Osteoblast (primary cell): ENCODE results near the gene TTC19. TPM values are rescaled to one million over a fixed set of nuclear protein-coding genes. Genes with fewer than 3 reads are reported as not detected.

Experiments used
- DNase-seq: peaks from one replicate; pipeline ENCODE4 v3.0.0; 2011; ENCODE audit warnings: low spot score, mixed read lengths; ENCODE audit not compliant: insufficient read length; ENCODE audit errors: missing footprints
- H2AFZ ChIP-seq: 2 replicates; pipeline ENCODE4 v1.6.0; 2011; ENCODE audit warnings: mild to moderate bottlenecking, low read length
- H3K27ac ChIP-seq: 2 replicates; pipeline ENCODE4 v1.5.1; 2011; ENCODE audit warnings: mild to moderate bottlenecking, low read depth, low read length, moderate library complexity
- H3K27me3 ChIP-seq: 2 replicates; pipeline ENCODE4 v1.6.0; 2012; ENCODE audit warnings: mild to moderate bottlenecking, control low read depth, inconsistent platforms, low read length, moderate library complexity; ENCODE audit not compliant: insufficient read depth
- H3K36me3 ChIP-seq: 2 replicates; pipeline ENCODE4 v1.5.1; 2011; ENCODE audit warnings: mild to moderate bottlenecking, low read length, control low read depth, moderate library complexity; ENCODE audit not compliant: insufficient read depth
- H3K4me1 ChIP-seq: 2 replicates; pipeline ENCODE4 v1.5.1; 2011; ENCODE audit warnings: mild to moderate bottlenecking, low read length, control low read depth, moderate library complexity; ENCODE audit not compliant: insufficient read depth
- H3K4me2 ChIP-seq: 2 replicates; pipeline ENCODE4 v1.6.0; 2011; ENCODE audit warnings: mild to moderate bottlenecking, low read length; ENCODE audit not compliant: insufficient read depth
- H3K4me3 ChIP-seq: fragments of 200-600 bp; sonication (generic); 3 replicates; pipeline ENCODE4 v1.5.1; 2012; ENCODE audit warnings: mild to moderate bottlenecking, low read length, inconsistent platforms; ENCODE audit not compliant: insufficient read depth
- H3K79me2 ChIP-seq: 2 replicates; pipeline ENCODE4 v1.6.0; 2012; ENCODE audit warnings: mild to moderate bottlenecking, low read length, control low read depth, inconsistent platforms; ENCODE audit not compliant: insufficient read depth
- H3K9me3 ChIP-seq: 2 replicates; pipeline ENCODE4 v1.5.1; 2011; ENCODE audit warnings: low read depth, low read length, control low read depth
- H4K20me1 ChIP-seq: 2 replicates; pipeline ENCODE4 v1.6.0; 2012; ENCODE audit warnings: mild to moderate bottlenecking, low read length, control low read depth; ENCODE audit not compliant: insufficient read depth
- total RNA-seq: library from RNA; depleted of rRNA; stranded (reverse); fragments of >200 nt; gene quantifications from 2 replicates; pipeline ENCODE4 v1.2.3, GENCODE V29; 2012
- TF ChIP-seq, protein P1 (sequence below): IDR thresholded peaks from 2 replicates; pipeline ENCODE4 v1.5.1; 2011; ENCODE audit warnings: mild to moderate bottlenecking, low read depth, low read length, moderate library complexity; ENCODE audit errors: extremely low read depth

TTC19 gene
- total RNA-seq, 1 donor = 31.8 TPM

DNA sequence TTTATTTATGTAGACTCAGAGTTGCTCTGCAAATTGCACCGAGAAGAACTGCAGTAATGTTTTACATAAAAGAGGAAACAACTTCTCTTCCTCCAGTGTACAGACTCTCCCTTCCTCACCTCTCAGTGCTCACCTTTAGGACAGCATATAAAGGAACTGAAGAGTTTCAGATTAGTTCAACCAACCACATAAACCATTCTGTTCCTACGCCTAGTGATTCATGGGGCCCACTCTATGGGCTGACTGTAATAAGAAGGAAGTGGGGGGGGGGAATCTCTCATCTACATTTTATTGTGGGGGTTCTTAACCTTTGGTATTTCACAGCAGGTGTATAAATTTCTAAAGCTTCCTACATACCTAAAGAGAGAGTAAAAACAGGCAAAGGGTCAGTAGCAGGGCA lies 18.4 kb upstream of the TTC19 start:
- Histone ChIP-seq H3K9me3 (no peaks in the 10 kb centered on the region), H3K4me2 (no peak overlapping the region), H3K79me2 (no peaks in the 10 kb centered on the region), H3K36me3 (peaks cover 21% of the 10 kb centered on the region), H3K4me1 (peaks cover 8% of the 10 kb centered on the region), H4K20me1 (peaks cover 2% of the 10 kb centered on the region), H3K27ac (no peak overlapping the region), H2AFZ (no peak overlapping the region), H3K27me3 (no peaks in the 10 kb centered on the region), H3K4me3 (no peak overlapping the region)
- TF ChIP-seq, protein P1, sequence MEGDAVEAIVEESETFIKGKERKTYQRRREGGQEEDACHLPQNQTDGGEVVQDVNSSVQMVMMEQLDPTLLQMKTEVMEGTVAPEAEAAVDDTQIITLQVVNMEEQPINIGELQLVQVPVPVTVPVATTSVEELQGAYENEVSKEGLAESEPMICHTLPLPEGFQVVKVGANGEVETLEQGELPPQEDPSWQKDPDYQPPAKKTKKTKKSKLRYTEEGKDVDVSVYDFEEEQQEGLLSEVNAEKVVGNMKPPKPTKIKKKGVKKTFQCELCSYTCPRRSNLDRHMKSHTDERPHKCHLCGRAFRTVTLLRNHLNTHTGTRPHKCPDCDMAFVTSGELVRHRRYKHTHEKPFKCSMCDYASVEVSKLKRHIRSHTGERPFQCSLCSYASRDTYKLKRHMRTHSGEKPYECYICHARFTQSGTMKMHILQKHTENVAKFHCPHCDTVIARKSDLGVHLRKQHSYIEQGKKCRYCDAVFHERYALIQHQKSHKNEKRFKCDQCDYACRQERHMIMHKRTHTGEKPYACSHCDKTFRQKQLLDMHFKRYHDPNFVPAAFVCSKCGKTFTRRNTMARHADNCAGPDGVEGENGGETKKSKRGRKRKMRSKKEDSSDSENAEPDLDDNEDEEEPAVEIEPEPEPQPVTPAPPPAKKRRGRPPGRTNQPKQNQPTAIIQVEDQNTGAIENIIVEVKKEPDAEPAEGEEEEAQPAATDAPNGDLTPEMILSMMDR = no peak
- DNase-seq = no peak

DNA sequence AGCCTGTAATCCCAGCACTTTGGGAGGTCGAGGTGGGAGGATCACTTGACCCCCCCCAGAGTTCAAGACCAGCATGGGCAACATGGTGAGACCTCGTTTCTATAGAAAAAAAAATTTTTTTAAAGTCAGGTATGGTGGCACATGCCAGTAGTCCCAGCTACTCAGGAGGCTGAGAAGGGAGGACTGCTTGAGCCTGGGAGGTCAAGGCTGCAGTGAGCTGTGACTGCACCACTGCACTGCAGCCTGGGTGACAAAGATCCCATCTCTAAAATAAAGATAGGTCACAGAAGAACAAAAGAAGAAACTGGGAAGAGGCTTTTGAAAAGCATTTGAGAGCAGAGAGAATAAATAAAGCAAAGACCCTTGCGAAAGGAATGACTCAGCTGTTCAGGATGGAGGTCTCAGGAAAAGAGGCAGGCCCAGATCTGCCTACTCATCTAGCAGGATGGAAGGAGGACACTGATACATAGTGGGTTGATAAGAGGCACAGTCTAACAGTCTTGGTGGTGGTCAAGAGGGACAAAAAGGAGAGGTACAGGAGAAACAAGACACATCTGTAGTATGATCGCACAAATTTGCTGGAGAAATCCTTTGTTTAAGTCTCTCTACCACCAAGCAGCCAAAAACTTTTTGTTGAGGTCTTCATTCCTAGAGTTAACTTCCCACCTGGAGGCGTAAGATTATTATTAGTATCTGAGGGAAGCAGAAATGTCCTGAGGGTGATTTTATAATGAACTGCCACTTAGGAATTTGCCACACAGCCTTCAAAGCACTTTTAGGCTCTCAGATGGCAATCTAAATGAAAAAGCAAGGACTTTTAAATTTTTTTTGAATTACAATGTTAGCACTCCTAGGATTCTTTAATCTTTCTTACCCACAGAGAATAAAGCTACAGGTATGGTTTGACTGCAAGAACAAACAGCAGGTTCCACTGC lies 17.7 kb upstream of the TTC19 start:
- TF ChIP-seq, protein P1 = no peak
- Histone ChIP-seq H2AFZ (no peak overlapping the region), H3K27ac (no peak overlapping the region), H3K9me3 (no peaks in the 10 kb centered on the region), H3K79me2 (no peaks in the 10 kb centered on the region), H3K4me1 (peaks cover 8% of the 10 kb centered on the region), H3K27me3 (no peaks in the 10 kb centered on the region), H3K4me2 (no peak overlapping the region), H3K36me3 (peaks cover 27% of the 10 kb centered on the region), H4K20me1 (peaks cover 2% of the 10 kb centered on the region), H3K4me3 (no peak overlapping the region)
- peak; percentile 22 for DNase-seq

DNA sequence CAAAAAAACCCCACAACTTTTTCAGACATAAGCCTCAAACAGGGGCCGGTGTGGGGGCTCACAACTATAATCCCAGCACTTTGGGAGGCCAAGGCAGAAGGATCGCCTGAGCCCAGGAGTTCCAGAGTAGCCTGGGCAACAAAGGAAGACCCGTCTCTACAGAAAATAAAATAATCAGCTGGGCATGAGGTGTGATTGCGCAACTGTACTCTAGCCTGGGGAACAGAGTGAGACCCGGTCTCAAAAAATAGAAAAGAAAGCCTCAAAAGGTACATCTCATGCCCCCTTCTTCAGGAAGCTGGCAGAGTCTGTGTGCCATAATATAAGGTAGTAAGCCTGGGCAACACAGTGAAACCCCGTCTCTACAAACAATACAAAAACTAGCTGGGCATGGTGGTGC lies 3.3 kb upstream of the TTC19 start:
- no peak overlapping the region for H3K4me3 ChIP-seq
- no peak for DNase-seq
- no peak overlapping the region for H2AFZ ChIP-seq
- H3K4me1 ChIP-seq = peaks cover 17% of the 10 kb centered on the region
- no peak overlapping the region for H3K4me2 ChIP-seq
- peaks cover 8% of the 10 kb centered on the region for H4K20me1 ChIP-seq
- peaks cover 23% of the 10 kb centered on the region for H3K79me2 ChIP-seq
- no peak overlapping the region for H3K27ac ChIP-seq
- TF ChIP-seq, protein P1 = no peak
- no peaks in the 10 kb centered on the region for H3K36me3 ChIP-seq
- no peaks in the 10 kb centered on the region for H3K27me3 ChIP-seq
- H3K9me3 ChIP-seq = no peaks in the 10 kb centered on the region

DNA sequence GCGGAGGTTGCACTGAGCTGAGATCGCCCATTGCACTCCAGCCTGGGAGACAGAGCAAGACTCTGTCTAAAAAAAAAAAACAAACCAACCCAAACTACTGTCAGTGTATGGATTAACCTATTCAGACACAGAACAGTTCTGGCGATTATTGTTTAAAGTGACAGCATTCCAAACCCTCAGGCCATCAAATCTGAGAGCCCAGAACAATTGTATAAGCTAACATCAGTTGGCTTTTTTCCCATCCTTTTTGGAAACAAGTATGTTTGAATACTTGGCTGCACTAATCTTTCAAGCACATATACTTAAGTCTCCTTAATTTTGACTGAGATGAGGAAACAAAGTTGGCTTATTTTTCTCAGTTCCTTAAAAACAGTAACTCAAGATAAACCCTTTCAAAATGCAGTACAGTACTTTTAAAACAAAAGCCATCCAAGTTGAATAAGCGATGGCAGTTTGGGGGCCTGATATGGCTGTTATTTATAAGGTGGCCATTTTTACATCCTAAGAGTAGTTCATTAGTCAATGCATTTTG lies 1.5 kb upstream of the TTC19 start:
- peak overlapping the region; percentile 96 for H3K27ac ChIP-seq
- H2AFZ ChIP-seq = no peak overlapping the region
- H3K4me2 ChIP-seq = peak overlapping the region; percentile 97
- no peaks in the 10 kb centered on the region for H3K27me3 ChIP-seq
- DNase-seq = peak; percentile 47
- H4K20me1 ChIP-seq = peaks cover 11% of the 10 kb centered on the region
- H3K36me3 ChIP-seq = peaks cover 17% of the 10 kb centered on the region
- peaks cover 19% of the 10 kb centered on the region for H3K4me1 ChIP-seq
- TF ChIP-seq, protein P1 = no peak
- no peaks in the 10 kb centered on the region for H3K9me3 ChIP-seq
- H3K79me2 ChIP-seq = peaks cover 40% of the 10 kb centered on the region
- no peak overlapping the region for H3K4me3 ChIP-seq
